ENCODE data around the gene TYSND1.

GRCh38 chr10:70130878-70131559 lies 15.5 kb downstream of the TYSND1 start:
- TF ChIP-seq, protein P1, sequence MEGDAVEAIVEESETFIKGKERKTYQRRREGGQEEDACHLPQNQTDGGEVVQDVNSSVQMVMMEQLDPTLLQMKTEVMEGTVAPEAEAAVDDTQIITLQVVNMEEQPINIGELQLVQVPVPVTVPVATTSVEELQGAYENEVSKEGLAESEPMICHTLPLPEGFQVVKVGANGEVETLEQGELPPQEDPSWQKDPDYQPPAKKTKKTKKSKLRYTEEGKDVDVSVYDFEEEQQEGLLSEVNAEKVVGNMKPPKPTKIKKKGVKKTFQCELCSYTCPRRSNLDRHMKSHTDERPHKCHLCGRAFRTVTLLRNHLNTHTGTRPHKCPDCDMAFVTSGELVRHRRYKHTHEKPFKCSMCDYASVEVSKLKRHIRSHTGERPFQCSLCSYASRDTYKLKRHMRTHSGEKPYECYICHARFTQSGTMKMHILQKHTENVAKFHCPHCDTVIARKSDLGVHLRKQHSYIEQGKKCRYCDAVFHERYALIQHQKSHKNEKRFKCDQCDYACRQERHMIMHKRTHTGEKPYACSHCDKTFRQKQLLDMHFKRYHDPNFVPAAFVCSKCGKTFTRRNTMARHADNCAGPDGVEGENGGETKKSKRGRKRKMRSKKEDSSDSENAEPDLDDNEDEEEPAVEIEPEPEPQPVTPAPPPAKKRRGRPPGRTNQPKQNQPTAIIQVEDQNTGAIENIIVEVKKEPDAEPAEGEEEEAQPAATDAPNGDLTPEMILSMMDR (IDR thresholded peaks at IDR 0.05), result no peak
- TF ChIP-seq EP300 (IDR thresholded peaks at IDR 0.05; ENCODE audit: low read depth), result no peak
- no peak for TF ChIP-seq POLR2A (IDR thresholded peaks at IDR 0.05)
- no peak for TF ChIP-seq POLR2AphosphoS5 (IDR thresholded peaks at IDR 0.05)

Measured in transverse colon (tissue), 4 donors.